ENCODE measurements around the gene DGKA. TPM values are rescaled to one million over a fixed set of nuclear protein-coding genes. Genes with fewer than 3 reads are reported as not detected.

Gene DGKA
- total RNA-seq, 4 donors from 2014 or later: 21.9 to 80.3 (median 37.4) TPM

- no peak overlapping the region for H3K27ac ChIP-seq
- peaks cover 0 to 67% of the 10 kb centered on the region in 2 donors for H3K36me3 ChIP-seq
- H3K9me3 ChIP-seq: no peaks in the 10 kb centered on the region
- H3K4me3 ChIP-seq: no peak overlapping the region
- ATAC-seq: no peak
- 35 to 82% methylated on average over 2 to 6 of the region's 6 CpGs for WGBS, 2 donors (ENCODE audit: low coverage in 1 of 2)
- no peak for TF ChIP-seq CTCF (IDR thresholded peaks at IDR 0.05)
- TF ChIP-seq POLR2A (IDR thresholded peaks at IDR 0.05): no peak
- TF ChIP-seq EP300 (IDR thresholded peaks at IDR 0.05): no peak
- TF ChIP-seq POLR2AphosphoS5 (IDR thresholded peaks at IDR 0.05): no peak
- H3K4me1 ChIP-seq: no peaks in the 10 kb centered on the region
- H3K27me3 ChIP-seq: no peaks in the 10 kb centered on the region
Observed at GRCh38 chr12:55946553-55946952, 15.6 kb downstream of the DGKA start.

- 100% methylated on average over 1 of the region's 4 CpGs; no CpG with 5 or more reads in 1 of the 2 donors for WGBS, 2 donors (ENCODE audit: low coverage in 1 of 2)
- no peak for ATAC-seq
- Histone ChIP-seq H3K36me3 (peaks cover 0 to 34% of the 10 kb centered on the region in 2 donors), H3K4me3 (no peak overlapping the region), H3K9me3 (no peaks in the 10 kb centered on the region), H3K4me1 (no peaks in the 10 kb centered on the region), H3K27ac (no peak overlapping the region), H3K27me3 (no peaks in the 10 kb centered on the region)
- TF ChIP-seq CTCF (IDR thresholded peaks at IDR 0.05) (no peak), EP300 (IDR thresholded peaks at IDR 0.05) (no peak), POLR2A (IDR thresholded peaks at IDR 0.05) (no peak), POLR2AphosphoS5 (IDR thresholded peaks at IDR 0.05) (no peak)
Observed at GRCh38 chr12:55955344-55955743, 24.4 kb downstream of the DGKA start.

- no peaks in the 10 kb centered on the region for H3K4me1 ChIP-seq
- H3K27ac ChIP-seq: no peak overlapping the region
- H3K36me3 ChIP-seq: peaks cover 0 to 34% of the 10 kb centered on the region in 2 donors
- TF ChIP-seq CTCF (IDR thresholded peaks at IDR 0.05) (peak in 1 of 4 experiments; percentile 23), POLR2AphosphoS5 (IDR thresholded peaks at IDR 0.05) (no peak), EP300 (IDR thresholded peaks at IDR 0.05) (no peak), POLR2A (IDR thresholded peaks at IDR 0.05) (no peak)
- ATAC-seq: no peak
- 49 to 93% methylated on average over 3 of the region's 6 CpGs for WGBS, 2 donors (ENCODE audit: low coverage in 1 of 2)
- no peaks in the 10 kb centered on the region for H3K27me3 ChIP-seq
- no peak overlapping the region for H3K4me3 ChIP-seq
- no peaks in the 10 kb centered on the region for H3K9me3 ChIP-seq
Observed at GRCh38 chr12:55955800-55956508, 25.0 kb downstream of the DGKA start.

- Histone ChIP-seq H3K27ac (no peak overlapping the region), H3K9me3 (no peaks in the 10 kb centered on the region), H3K4me1 (no peaks in the 10 kb centered on the region), H3K4me3 (no peak overlapping the region), H3K36me3 (peaks cover 0 to 20% of the 10 kb centered on the region in 2 donors), H3K27me3 (no peaks in the 10 kb centered on the region)
- WGBS, 2 donors (ENCODE audit: low coverage in 1 of 2): 92% methylated on average over 2 of the region's 5 CpGs; no CpG with 5 or more reads in 1 of the 2 donors
- TF ChIP-seq POLR2AphosphoS5 (IDR thresholded peaks at IDR 0.05) (no peak), POLR2A (IDR thresholded peaks at IDR 0.05) (no peak), EP300 (IDR thresholded peaks at IDR 0.05) (no peak), CTCF (IDR thresholded peaks at IDR 0.05) (no peak)
- ATAC-seq: no peak
Observed at GRCh38 chr12:55957106-55957859, 26.3 kb downstream of the DGKA start.

Measured in gastroesophageal sphincter (tissue), 4 donors.